GM21360 (cell line): ENCODE data around the gene BUD23.
"Not testable (repeated sequence)": the region's sequence is repeated elsewhere in the genome, so short reads cannot be mapped to it uniquely, and the experiment has no call there.

ENCODE experiments used
- ATAC-seq: cut with Tn5 transposase; IDR thresholded peaks from one replicate; pipeline ENCODE4 v1.9.1; 2021; ENCODE audit warnings: mild to moderate bottlenecking, moderate library complexity; ENCODE audit not compliant: unreplicated experiment

The BUD23 gene

GRCh38 chr7:73718905-73719805 is 35.8 kb downstream of the BUD23 start, which contains the start of gene STX1A:
Gene STX1A (minus strand): TSS chr7:73719669. CDS start chr7:73719631, 38 bp downstream.
- ATAC-seq: peak; percentile 50

GRCh38 chr7:73719806-73720169 is 36.4 kb downstream of the BUD23 start:
- ATAC-seq: peak; percentile 8

GRCh38 chr7:73720443-73720842 is 37.0 kb downstream of the BUD23 start:
- not testable (repeated sequence) for ATAC-seq

GRCh38 chr7:73721377-73721817 is 38.0 kb downstream of the BUD23 start:
- ATAC-seq: no peak

GRCh38 chr7:73722182-73722581 is 38.8 kb downstream of the BUD23 start:
- ATAC-seq: not testable (repeated sequence)

GRCh38 chr7:73722785-73723184 is 39.4 kb downstream of the BUD23 start:
- ATAC-seq: no peak

GRCh38 chr7:73723813-73724212 is 40.4 kb downstream of the BUD23 start:
- no peak for ATAC-seq

- peak; percentile 32 for ATAC-seq
Observed at GRCh38 chr7:73726083-73726466, 42.7 kb downstream of the BUD23 start.

- ATAC-seq: no peak
Observed at GRCh38 chr7:73727952-73728351, 44.6 kb downstream of the BUD23 start.

- ATAC-seq: no peak
Observed at GRCh38 chr7:73728551-73728950, 45.2 kb downstream of the BUD23 start.

- ATAC-seq: no peak
Observed at GRCh38 chr7:73730485-73730884, 47.1 kb downstream of the BUD23 start.

GRCh38 chr7:73732397-73732796 is 49.0 kb downstream of the BUD23 start:
- no peak for ATAC-seq

- peak; percentile 51 for ATAC-seq
Observed at GRCh38 chr7:73734619-73735527, 51.5 kb downstream of the BUD23 start.

GRCh38 chr7:73735528-73735905 is 52.1 kb downstream of the BUD23 start:
- ATAC-seq: no peak

- ATAC-seq: no peak
Observed at GRCh38 chr7:73736885-73737284, 53.5 kb downstream of the BUD23 start.

- no peak for ATAC-seq
Observed at GRCh38 chr7:73737491-73738219, 54.3 kb downstream of the BUD23 start.

GRCh38 chr7:73738220-73738611 is 54.8 kb downstream of the BUD23 start:
- ATAC-seq: peak; percentile 14

GRCh38 chr7:73738612-73739386 is 55.4 kb downstream of the BUD23 start, which contains the start of gene ABHD11:
Gene ABHD11 (minus strand): TSS chr7:73738802. CDS start chr7:73738770, 32 bp downstream.
- ATAC-seq: peak; percentile 81

GRCh38 chr7:73739387-73739767 is 56.0 kb downstream of the BUD23 start:
- ATAC-seq: no peak

GRCh38 chr7:73740212-73740611 is 56.8 kb downstream of the BUD23 start:
- ATAC-seq: no peak
